Measurements from ENCODE around the gene TTC28. TPM values are rescaled to one million over a fixed set of nuclear protein-coding genes. Genes with fewer than 3 reads are reported as not detected.
"Not testable (repeated sequence)": the region's sequence is repeated elsewhere in the genome, so short reads cannot be mapped to it uniquely, and the experiment has no call there.

TTC28 gene
- total RNA-seq, 1 donor from 2014 or later: 44.4 TPM

- DNase-seq: no peak
Observed at GRCh38 chr22:28674121-28674563, 5.5 kb downstream of the TTC28 start.

GRCh38 chr22:28670756-28671155, 8.9 kb downstream of the TTC28 start:
- no peak for DNase-seq

- DNase-seq: no peak
Observed at GRCh38 chr22:28670161-28670560, 9.5 kb downstream of the TTC28 start.

GRCh38 chr22:28669387-28669786, 10.3 kb downstream of the TTC28 start:
- no peak for DNase-seq

GRCh38 chr22:28663569-28663942, 16.1 kb downstream of the TTC28 start:
- not testable (repeated sequence) for DNase-seq

GRCh38 chr22:28658448-28658847, 21.2 kb downstream of the TTC28 start:
- no peak for DNase-seq

- no peak for DNase-seq
Observed at GRCh38 chr22:28656181-28656580, 23.5 kb downstream of the TTC28 start.

- no peak for DNase-seq
Observed at GRCh38 chr22:28650463-28650862, 29.2 kb downstream of the TTC28 start.

GRCh38 chr22:28648792-28649191, 30.8 kb downstream of the TTC28 start:
- DNase-seq: no peak

GRCh38 chr22:28647216-28647615, 32.4 kb downstream of the TTC28 start:
- no peak for DNase-seq

- no peak for DNase-seq
Observed at GRCh38 chr22:28639321-28639720, 40.3 kb downstream of the TTC28 start.

GRCh38 chr22:28637225-28637624, 42.4 kb downstream of the TTC28 start:
- no peak for DNase-seq

GRCh38 chr22:28630177-28630574, 49.5 kb downstream of the TTC28 start:
- no peak for DNase-seq

GRCh38 chr22:28629420-28630176, 50.0 kb downstream of the TTC28 start:
- peak; percentile 33 for DNase-seq

- no peak for DNase-seq
Observed at GRCh38 chr22:28628766-28629165, 50.9 kb downstream of the TTC28 start.

GRCh38 chr22:28627791-28628190, 51.8 kb downstream of the TTC28 start:
- no peak for DNase-seq

GRCh38 chr22:28620244-28620922, 59.3 kb downstream of the TTC28 start:
- no peak for DNase-seq

GRCh38 chr22:28619236-28619635, 60.4 kb downstream of the TTC28 start:
- DNase-seq: no peak

GRCh38 chr22:28615423-28615822, 64.2 kb downstream of the TTC28 start:
- not testable (repeated sequence) for DNase-seq

GRCh38 chr22:28609921-28610320, 69.7 kb downstream of the TTC28 start:
- DNase-seq: no peak

GRCh38 chr22:28608546-28608945, 71.1 kb downstream of the TTC28 start:
- no peak for DNase-seq

- no peak for DNase-seq
Observed at GRCh38 chr22:28607795-28608194, 71.8 kb downstream of the TTC28 start.

- DNase-seq: peak; percentile 86
Observed at GRCh38 chr22:28604966-28605761, 74.5 kb downstream of the TTC28 start.
